Activated T-cell treated with anti-CD3 and anti-CD28 coated beads, Interleukin-2, amount 50 U/mL, for 48 hours (primary cell): Measurements from ENCODE around the gene RPL7L1.
"Not testable (repeated sequence)": the region's sequence is repeated elsewhere in the genome, so short reads cannot be mapped to it uniquely, and the experiment has no call there.

Experiments used
- DNase-seq, 2 experiments: peaks; one replicate each; pipeline ENCODE4 v3.0.0-alpha.2; 2020

The RPL7L1 gene

GRCh38 chr6:42879372-42880239, at the start of gene RPL7L1:
TSS of gene RPL7L1 (plus strand) at chr6:42879616. CDS start at chr6:42879911, 295 bp downstream.
- peak; percentile 88 to 89 for DNase-seq

- no peak for DNase-seq
Measured at GRCh38 chr6:42831237-42831636, 48.2 kb upstream of the RPL7L1 start.

GRCh38 chr6:42834056-42834455, 45.4 kb upstream of the RPL7L1 start:
- DNase-seq: no peak

DNA sequence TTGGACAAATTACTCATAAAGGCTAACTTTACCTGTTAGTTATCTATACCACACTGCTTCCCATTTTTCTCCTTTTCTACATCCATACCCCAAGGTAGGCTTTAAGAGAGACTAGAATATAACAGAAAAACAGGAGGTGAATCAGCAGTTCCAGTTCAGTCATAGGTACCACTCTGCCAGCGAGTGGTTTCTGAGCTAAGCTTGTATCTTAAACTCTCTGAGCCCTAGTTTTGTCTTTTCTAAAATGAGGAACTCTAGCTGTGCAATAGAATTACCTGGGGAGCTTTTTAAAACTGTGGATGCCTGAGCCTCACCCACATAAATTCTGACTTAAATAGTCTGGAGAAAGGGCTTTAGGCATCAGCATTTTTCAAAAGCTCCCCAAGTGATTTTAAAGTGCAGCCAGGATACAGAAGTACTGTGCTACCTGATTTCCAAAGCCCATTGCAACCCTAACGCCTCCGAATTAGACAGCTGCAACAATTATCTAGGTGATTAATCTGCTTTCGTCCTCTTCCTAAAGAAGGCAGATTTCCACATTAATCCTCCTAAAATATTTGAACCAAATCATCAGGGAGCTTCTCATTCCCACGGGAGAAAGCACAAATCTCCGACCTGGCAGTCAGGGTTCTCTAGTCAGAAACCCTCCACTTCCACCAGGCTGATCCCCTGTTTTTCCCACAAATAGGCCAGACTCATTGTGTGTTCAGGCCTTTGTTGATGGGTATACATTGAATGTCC, 37.4 kb upstream of the RPL7L1 start:
- DNase-seq: no peak

DNA sequence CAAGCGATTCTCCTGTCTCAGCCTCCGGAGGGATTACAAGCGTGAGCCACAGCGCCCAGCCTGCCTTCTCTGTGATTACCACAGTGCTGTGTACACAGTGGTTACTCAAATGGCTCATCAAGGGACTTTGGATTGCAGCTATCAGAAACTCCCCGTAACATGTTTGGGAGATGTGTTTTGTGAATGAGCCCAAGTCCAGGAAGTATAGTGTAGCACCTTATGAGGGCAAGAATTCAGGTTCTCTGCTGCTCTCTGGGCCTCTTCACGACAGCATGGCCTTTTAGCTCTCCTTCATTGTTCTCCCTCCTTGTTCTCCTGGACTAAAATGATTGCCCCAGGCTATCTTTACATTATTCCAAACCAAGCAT, 34.1 kb upstream of the RPL7L1 start:
- no peak for DNase-seq

DNA sequence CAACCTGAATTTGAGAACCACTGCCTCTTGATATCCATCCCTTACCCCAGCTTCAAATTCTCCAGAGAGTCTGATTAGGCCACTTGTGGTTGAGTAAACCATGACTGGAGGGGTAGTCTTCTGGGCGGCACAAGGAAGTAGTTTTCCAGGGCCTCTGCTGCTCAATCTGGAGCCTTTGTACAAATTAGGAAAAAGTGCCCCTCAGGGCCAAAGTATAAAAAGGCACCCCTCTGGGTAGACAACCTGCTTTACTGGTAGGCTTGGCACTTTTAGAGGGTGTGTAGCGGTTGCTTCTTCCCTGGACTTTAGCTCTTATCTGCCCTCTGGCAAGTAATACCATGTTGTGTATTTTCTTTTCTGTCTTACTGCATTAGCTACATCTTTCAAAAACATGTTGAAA, 32.9 kb upstream of the RPL7L1 start:
- no peak for DNase-seq

GRCh38 chr6:42848700-42849099, 30.7 kb upstream of the RPL7L1 start:
- DNase-seq: no peak

DNA sequence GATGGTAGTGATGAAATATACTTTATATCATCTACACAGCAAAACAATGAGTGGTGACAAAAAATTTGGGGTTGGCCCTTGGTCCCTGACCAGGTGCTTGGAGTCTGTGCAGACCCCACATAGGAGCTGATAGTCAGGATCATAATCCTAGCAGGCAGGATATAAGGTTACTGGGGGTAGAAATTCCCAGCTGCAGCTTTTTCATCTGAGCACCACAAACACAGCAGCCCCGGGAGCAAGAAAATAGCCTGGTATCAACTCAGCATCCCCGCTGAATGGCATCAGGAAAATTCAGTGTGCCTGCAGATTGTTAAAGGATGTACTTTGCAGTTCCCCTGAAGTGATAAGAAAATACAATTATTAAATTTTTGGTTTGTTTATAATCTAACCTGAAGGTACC, 27.8 kb upstream of the RPL7L1 start:
- DNase-seq: no peak

GRCh38 chr6:42860036-42860435, 19.4 kb upstream of the RPL7L1 start:
- no peak for DNase-seq

- DNase-seq: no peak
Measured at GRCh38 chr6:42860481-42860880, 18.9 kb upstream of the RPL7L1 start.

- no peak for DNase-seq
Measured at GRCh38 chr6:42864602-42865001, 14.8 kb upstream of the RPL7L1 start.

DNA sequence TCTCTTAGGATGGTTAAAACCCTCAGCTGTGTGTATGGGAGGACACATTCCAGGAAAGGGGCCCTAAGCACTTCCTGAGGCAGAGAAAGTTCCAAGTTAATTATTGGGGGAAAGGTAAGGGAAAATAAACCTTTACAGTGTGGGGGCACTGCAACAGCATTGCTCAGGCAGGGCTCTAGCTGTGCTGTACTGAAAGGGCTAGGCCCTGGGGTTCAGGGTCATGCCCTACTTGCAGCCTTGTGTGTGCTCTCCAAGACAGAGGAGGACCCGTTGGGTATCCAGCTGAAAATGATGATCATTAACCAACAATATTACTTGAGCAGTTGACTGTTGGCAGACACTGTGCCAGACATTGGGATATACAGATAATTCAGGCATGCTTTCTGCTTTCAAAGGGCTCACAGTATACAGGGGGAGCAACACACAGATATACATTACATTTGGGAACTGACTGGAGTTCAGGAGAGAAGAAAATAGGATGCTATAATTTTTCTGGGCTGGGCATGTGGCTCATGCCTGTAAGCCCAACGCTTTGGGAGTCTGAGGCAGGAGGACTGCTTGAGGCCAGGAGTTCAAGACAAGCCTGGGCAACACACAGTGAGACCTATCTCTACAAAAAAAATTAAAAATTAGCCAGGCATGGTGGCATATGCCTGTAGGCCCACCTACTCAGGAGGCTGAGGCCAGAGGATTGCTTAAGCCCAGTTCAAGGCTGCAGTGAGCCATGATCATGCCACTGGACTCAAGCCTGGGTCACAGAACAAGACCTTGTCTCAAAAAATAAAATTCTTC, 9.1 kb upstream of the RPL7L1 start:
- no peak for DNase-seq

DNA sequence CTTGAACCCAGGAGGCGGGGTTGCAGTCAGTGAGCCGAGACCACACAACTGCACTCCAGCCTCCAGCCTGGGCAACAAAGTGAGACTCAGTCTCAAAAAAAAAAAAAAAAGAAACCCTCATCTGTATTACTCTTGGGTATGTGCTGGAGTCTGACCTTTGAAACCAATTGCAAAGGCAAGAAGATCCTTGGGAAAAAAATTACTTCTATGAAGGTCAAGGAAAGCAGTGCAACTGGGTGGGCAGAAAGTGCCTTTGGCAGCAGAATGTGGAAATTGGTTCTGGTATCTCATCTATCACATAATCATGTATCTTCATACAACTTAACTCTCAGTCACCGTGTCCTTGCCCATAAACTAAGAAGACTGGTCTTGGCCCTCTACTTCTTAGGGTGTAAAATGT, 7.7 kb upstream of the RPL7L1 start:
- DNase-seq: no peak

DNA sequence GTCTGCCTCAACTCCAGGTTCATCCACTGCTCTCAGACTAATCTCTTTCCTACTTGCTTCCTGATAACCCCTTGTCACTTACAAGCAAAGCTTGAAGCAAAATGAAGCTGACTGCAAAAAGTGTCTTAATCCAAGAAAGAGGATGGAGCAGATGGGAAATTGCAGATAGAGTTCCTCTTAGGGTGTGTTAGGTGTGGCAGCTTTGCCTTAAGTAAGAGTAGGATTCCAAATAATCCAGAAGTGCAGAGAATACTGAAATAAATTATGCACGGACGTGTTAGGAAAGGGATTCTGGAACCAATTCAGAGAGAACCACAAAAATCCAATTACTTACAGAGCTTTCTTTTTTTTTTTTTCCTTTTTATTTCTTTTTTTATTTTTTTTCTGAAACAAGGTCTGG, 6.1 kb upstream of the RPL7L1 start:
- no peak for DNase-seq

DNA sequence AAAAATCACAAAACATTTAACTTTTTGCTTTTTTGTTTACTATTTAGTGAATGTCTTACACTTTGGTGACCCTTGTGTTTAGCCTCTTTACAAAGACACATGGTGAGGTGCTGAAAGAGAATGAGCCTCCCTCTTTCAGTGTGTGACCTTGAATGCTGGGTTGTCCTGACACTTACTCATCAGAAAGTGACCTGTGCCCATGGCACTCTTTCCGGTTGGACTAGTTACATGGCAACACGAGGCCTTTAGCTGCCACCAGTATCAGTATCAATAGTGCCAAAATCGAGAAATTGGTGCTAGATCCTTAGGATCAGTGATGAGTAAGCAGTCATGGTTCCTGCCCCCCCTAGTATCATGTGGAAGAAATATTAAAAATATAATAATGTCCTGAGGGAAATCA, 1.7 kb upstream of the RPL7L1 start:
- no peak for DNase-seq

DNA sequence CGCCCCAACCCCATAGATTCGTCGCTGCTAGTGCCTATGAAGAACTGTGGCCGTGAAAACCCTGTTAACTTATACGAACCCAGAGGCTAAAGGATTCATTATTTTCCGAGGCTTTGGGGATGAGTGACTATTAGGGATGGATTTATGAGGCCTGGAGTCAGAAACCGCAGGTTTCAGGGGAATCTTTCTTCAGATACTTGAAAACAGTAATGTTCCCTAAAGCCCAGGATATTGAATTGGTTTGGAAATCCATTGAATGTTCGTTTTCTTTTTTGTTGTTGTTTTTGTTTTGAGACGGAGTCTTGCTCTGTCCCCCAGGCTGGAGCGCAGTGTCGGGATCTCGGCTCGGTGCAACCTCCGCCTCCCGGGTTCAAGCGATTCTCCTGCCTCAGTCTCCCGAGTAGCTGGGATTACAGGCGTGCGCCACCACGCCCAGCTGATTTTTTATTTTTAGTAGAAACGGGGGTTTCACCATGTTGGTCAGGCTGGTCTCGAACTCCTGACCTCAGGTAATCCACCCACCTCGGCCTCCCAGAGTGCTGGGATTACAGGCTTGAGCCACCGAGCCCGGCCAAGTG, 913 bp downstream of the RPL7L1 start:
- peak in 1 of 2 experiments; percentile 37 for DNase-seq

DNA sequence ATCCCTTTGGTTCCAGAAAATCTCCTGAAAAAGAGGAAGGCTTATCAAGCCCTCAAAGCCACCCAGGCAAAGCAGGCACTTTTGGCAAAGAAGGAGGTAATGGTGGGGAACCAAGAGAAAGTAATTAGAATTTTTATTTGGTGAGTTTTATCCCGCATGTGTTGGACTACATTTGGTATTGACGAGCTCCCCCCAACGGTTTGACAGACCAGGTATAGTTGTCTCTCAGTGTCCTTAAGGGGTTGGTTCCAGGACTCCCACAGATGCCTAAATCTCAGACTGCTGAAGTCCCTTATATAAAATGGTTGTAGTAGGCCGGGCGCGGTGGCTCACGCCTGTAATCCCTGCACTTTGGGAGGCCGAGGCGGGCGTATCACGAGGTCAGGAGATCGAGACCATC, 1.5 kb downstream of the RPL7L1 start:
- DNase-seq: not testable (repeated sequence)

GRCh38 chr6:42885702-42886101, 6.3 kb downstream of the RPL7L1 start:
- no peak for DNase-seq

DNA sequence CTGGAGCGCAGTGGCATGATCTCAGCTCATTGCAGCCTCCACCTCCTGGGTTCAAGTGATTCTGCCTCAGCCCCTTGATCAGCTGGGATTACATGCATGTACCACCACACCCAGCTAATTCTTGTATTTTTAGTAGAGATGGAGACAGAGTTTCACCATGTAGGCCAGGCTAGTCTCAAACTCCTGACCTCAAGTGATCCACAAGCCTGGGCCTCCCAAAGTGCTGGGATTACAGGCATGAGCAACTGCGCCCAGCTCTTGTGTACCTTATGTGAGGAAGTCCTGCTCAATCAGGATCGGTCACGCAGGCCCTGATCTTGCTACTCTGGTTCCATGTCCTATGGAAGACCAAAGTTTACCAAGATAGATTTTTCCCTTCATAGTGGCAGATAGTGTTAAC, 8.8 kb downstream of the RPL7L1 start:
- DNase-seq: peak in 1 of 2 experiments; percentile 21

- DNase-seq: peak; percentile 14 to 26
Measured at GRCh38 chr6:42889815-42890214, 10.4 kb downstream of the RPL7L1 start.

DNA sequence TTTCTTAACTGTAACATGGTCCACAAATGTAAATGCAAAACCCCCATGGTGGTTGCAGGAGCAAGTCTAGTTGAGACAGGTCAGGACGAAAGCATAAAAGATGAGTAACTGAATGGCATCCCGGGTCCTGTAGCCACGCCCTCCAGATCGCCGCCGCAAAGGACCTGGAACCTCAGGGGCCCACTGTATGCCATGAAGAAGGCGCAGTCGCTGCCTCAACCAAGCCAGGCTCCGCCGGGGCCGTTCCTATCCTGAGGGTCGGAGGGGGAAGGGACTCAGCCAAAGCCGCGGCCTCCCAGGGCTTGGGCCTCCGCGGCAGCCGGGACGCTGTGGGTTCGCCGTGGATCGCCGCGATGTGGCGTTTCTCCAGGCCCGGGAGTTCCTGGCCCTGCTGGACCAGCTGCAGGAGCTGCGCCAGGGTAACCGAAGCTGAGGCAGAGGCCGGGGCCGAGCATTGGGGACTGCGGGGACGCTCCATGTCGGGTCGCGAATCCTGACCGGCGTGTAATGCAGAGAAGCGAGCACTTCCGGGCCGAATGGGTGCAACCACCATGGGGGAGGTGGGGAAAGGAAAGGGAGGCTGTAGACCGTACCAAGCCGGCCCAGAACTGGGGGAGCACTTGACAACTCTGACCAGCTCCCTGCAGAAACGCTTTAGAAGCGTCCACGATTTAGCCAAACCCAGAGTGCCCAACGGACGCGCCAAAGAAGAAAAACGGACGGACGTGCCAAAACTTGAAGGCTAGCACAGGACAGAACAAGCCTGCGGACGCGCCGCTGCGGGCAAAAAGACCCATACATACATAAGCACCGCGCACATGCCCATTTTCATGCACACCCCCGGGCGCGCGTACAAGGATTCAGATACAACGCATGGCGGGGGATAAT, 11.1 kb downstream of the RPL7L1 start:
- peak; percentile 94 to 95 for DNase-seq

DNA sequence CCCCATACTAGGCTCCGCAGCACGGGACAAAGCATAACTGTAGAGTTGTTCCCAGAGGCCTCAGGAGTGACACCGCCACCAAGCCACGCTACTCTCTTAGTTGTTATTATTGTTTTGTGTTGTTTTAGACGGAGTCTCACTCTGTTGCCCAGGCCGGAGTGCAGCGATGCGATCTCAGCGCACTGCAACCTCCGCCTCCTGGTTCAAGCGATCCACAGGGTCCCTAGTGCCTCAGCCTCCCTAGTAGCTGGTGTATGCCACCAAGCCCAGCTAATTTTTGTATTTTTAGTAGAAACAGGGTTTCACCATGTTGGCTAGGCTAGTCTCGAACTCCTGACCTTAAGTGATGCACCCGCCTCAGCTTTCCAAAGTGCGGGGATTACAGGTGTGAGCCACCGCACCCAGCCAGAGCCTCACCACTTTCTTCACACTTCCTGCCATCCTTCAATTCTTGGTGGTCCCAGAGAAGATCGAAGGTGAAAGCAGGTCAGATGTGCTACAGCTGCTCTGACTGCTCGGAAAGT, 11.8 kb downstream of the RPL7L1 start:
- DNase-seq: no peak
